K562 (cell line): ENCODE measurements around the gene TAF1A. TPM values are rescaled to one million over a fixed set of nuclear protein-coding genes. Genes with fewer than 3 reads are reported as not detected.

ENCODE experiments used
- ATF6 ChIP-seq: sonication (generic); formaldehyde crosslinking; IDR thresholded peaks from 2 replicates; pipeline ENCODE4 v1.4.0; 2020; ENCODE audit warnings: mild to moderate bottlenecking, missing genetic modification reagents
- BACH1 ChIP-seq: fragments of 200-800 bp; sonication (Bioruptor generic); IDR thresholded peaks from 2 replicates; pipeline ENCODE4 v1.6.1; 2016; ENCODE audit warnings: missing genetic modification characterization, missing compliant biosample characterization
- CREM ChIP-seq: IDR thresholded peaks from 2 replicates; pipeline ENCODE4 v1.6.1; 2014; ENCODE audit warnings: antibody characterized with exemption, low read depth
- DIDO1 ChIP-seq: fragments of 450-650 bp; IDR thresholded peaks from 2 replicates; pipeline ENCODE4 v1.6.1; 2016; ENCODE audit warnings: low read depth, missing biosample characterization, missing genetic modification characterization
- FOXJ3 ChIP-seq: sonication (generic); formaldehyde crosslinking; IDR thresholded peaks from 2 replicates; pipeline ENCODE4 v1.4.0; 2020; ENCODE audit warnings: mild to moderate bottlenecking, missing genetic modification reagents
- GABPB1 ChIP-seq: sonication (generic); formaldehyde crosslinking; IDR thresholded peaks from 2 replicates; pipeline ENCODE4 v1.8.0; 2022; ENCODE audit warnings: mild to moderate bottlenecking, missing genetic modification reagents
- GTF2A2 ChIP-seq: IDR thresholded peaks from 2 replicates; pipeline ENCODE4 v1.6.1; 2016; ENCODE audit warnings: mild to moderate bottlenecking, missing genetic modification characterization, missing compliant biosample characterization
- NBN ChIP-seq: fragments of 450-650 bp; IDR thresholded peaks from 2 replicates; pipeline ENCODE4 v1.6.1; 2016; ENCODE audit warnings: low read depth, mild to moderate bottlenecking
- NONO ChIP-seq, 2 experiments: fragments of 200-400 bp in 1 of 2; fragments of 450-650 bp in 1 of 2; formaldehyde crosslinking in 1 of 2; IDR thresholded peaks; 2 replicates each; pipeline ENCODE4 v1.6.1; 2017; ENCODE audit warnings: low read depth in 2 of 2, mild to moderate bottlenecking in 2 of 2, moderate library complexity in 2 of 2, low read length in 1 of 2
- POLR2G ChIP-seq: fragments of 200-400 bp; formaldehyde crosslinking; IDR thresholded peaks from 2 replicates; pipeline ENCODE4 v1.6.1; 2017; ENCODE audit warnings: low read depth, mild to moderate bottlenecking, antibody characterized with exemption, low read length, moderate library complexity
- RBFOX2 ChIP-seq: fragments of 200-400 bp; formaldehyde crosslinking; IDR thresholded peaks from 2 replicates; pipeline ENCODE4 v1.6.1; 2017; ENCODE audit warnings: low read depth, mild to moderate bottlenecking, low read length, moderate library complexity
- RFX1 ChIP-seq: fragments of 450-650 bp; IDR thresholded peaks from 2 replicates; pipeline ENCODE4 v1.6.1; 2016; ENCODE audit warnings: mild to moderate bottlenecking, moderate library complexity
- THRB ChIP-seq: fragments of 450-650 bp; formaldehyde crosslinking; conservative IDR thresholded peaks from 2 replicates; pipeline ENCODE4 v1.4.0; 2022; ENCODE audit warnings: mild to moderate bottlenecking, missing genetic modification characterization
- ZBTB1 ChIP-seq: sonication (generic); formaldehyde crosslinking; IDR thresholded peaks from 2 replicates; pipeline ENCODE4 v1.8.1; 2023; ENCODE audit warnings: missing genetic modification reagents, low read depth, mild to moderate bottlenecking, borderline replicate concordance
- ZC3H11A ChIP-seq: IDR thresholded peaks from 2 replicates; pipeline ENCODE4 v1.6.1; 2012; ENCODE audit warnings: low read depth, low read length, improper control_type of control experiment
- ZNF212 ChIP-seq: fragments of 450-650 bp; formaldehyde crosslinking; IDR thresholded peaks from 2 replicates; pipeline ENCODE4 v1.4.0; 2020; ENCODE audit warnings: mild to moderate bottlenecking
- ZNF41 ChIP-seq: fragments of 250-450 bp; sonication (Bioruptor Pico); conservative IDR thresholded peaks from 2 replicates; pipeline ENCODE4 v1.4.0; 2020; ENCODE audit warnings: mild to moderate bottlenecking
- polyA plus RNA-seq, 8 experiments: library from polyadenylated mRNA; depleted of rRNA in 4 of 8; stranded (reverse) in 5 of 8; unstranded in 3 of 8; fragments of >200 nt; fragmentation: Nextera tagmentation in 2 of 8; fragmentation: Illumina TruSeq in 1 of 8; extraction: Ambion mirVana in 2 of 8; extraction: Trizol in 1 of 8; gene quantifications; 2 replicates each; pipeline versions ENCODE4 v1.2.1 to v1.2.3, GENCODE V29; 2011 to 2014; ENCODE audit warnings: inconsistent platforms in 1 of 8, missing spikeins in 1 of 8
- total RNA-seq, 7 experiments: library from RNA; depleted of rRNA in 6 of 7; stranded (reverse); fragments of >200 nt in 6 of 7; fragmentation: Illumina TruSeq in 2 of 7; extraction: Trizol in 2 of 7; gene quantifications; 2 replicates each; pipeline versions ENCODE4 v1.2.1 to v1.2.3, GENCODE V29; 2011 to 2021; ENCODE audit warnings: low replicate concordance in 1 of 7

Gene TAF1A
- total and polyA plus RNA-seq, 9 of the 15 experiments (the other 6 are each of a cell fraction or from before 2014, with no cell fraction given): 17.8 to 36.8 (median 25.3) TPM

GRCh38 chr1:222589462-222590302, at the start of gene TAF1A (continued):
- peak; percentile 22; the same call in 1 of the 2 replicates for TF ChIP-seq BACH1 (tag)
- peak; percentile 93 for TF ChIP-seq GABPB1 (CRISPR knock-in tag)
- peak; percentile 92 for TF ChIP-seq DIDO1 (tag)
- TF ChIP-seq ZBTB1: 0 out of 2 replicates have a peak, but pooled peaks have one; percentile 47
- TF ChIP-seq CREM: peak; percentile 78
- TF ChIP-seq FOXJ3 (CRISPR knock-in tag): no peak
- TF ChIP-seq NONO (IDR thresholded peaks at IDR 0.05; ENCODE audit: low read depth in 2 of 2, low read length in 1 of 2): 0 out of 4 replicates have a peak, but pooled peaks of 1 of the 2 experiments have one; percentile 42
- peak; percentile 90 for TF ChIP-seq RFX1
- peak; percentile 33; the same call in 1 of the 2 replicates for TF ChIP-seq NBN
- peak; percentile 78 for TF ChIP-seq RBFOX2
- peak; percentile 77 for TF ChIP-seq POLR2G
- TF ChIP-seq GTF2A2 (tag): no peak
- TF ChIP-seq ATF6: peak; percentile 68; the same call in 1 of the 2 replicates
- TF ChIP-seq ZNF41 (CRISPR knock-in tag): 0 out of 2 replicates have a peak, but pooled peaks have one; percentile 31
- no peak for TF ChIP-seq ZNF212 (CRISPR knock-in tag)
- no peak for TF ChIP-seq THRB (CRISPR knock-in tag)
- no peak for TF ChIP-seq ZC3H11A
